RWPE2 (cell line): Measurements from ENCODE around the gene CAPNS2.
"Not testable (repeated sequence)": the region's sequence is repeated elsewhere in the genome, so short reads cannot be mapped to it uniquely, and the experiment has no call there.

ENCODE experiments used
- ATAC-seq: fragments of 200-7000 bp; cut with Tn5 transposase; 3 replicates; pipeline ENCODE4 v1.9.1; 2021; ENCODE audit warnings: low read depth
- DNase-seq: peaks from one replicate; pipeline ENCODE4 v3.0.0-alpha.2; 2020; ENCODE audit warnings: low spot score
- H3K27ac ChIP-seq: fragments of 450-650 bp; 2 replicates; pipeline ENCODE4 v1.5.1; 2017; ENCODE audit warnings: mild to moderate bottlenecking; ENCODE audit not compliant: poor library complexity, severe bottlenecking
- H3K27me3 ChIP-seq: fragments of 250-450 bp; sonication (Bioruptor Pico); 2 replicates; pipeline ENCODE4 v1.5.1; 2021; ENCODE audit warnings: mild to moderate bottlenecking, moderate library complexity; ENCODE audit not compliant: insufficient read depth, poor library complexity, severe bottlenecking
- H3K36me3 ChIP-seq: fragments of 250-450 bp; sonication (Bioruptor Pico); 2 replicates; pipeline ENCODE4 v1.5.1; 2020; ENCODE audit warnings: low read depth, mild to moderate bottlenecking, moderate library complexity
- H3K4me1 ChIP-seq: fragments of 250-450 bp; sonication (Bioruptor Pico); 2 replicates; pipeline ENCODE4 v1.5.1; 2021; ENCODE audit warnings: mild to moderate bottlenecking, moderate library complexity; ENCODE audit not compliant: insufficient read depth, poor library complexity, severe bottlenecking
- H3K4me3 ChIP-seq: fragments of 250-450 bp; sonication (Bioruptor Pico); 2 replicates; pipeline ENCODE4 v1.5.1; 2021; ENCODE audit warnings: mild to moderate bottlenecking, moderate library complexity; ENCODE audit not compliant: severe bottlenecking
- H3K9me3 ChIP-seq: fragments of 250-450 bp; sonication (Bioruptor Pico); 2 replicates; pipeline ENCODE4 v1.5.1; 2021; ENCODE audit warnings: mild to moderate bottlenecking, moderate library complexity; ENCODE audit not compliant: severe bottlenecking
- CTCF ChIP-seq: fragments of 450-650 bp; IDR thresholded peaks from one replicate; pipeline ENCODE4 v1.5.1; 2017; ENCODE audit warnings: mild to moderate bottlenecking, moderate library complexity; ENCODE audit not compliant: poor library complexity, severe bottlenecking

The CAPNS2 gene

GRCh38 chr16:55597928-55598327 is 31.4 kb downstream of the CAPNS2 start:
- DNase-seq (no peak), ATAC-seq (no peak)
- no peak for TF ChIP-seq CTCF
- Histone ChIP-seq H3K9me3 (no peaks in the 10 kb centered on the region), H3K4me3 (no peak overlapping the region), H3K27me3 (peaks cover 4% of the 10 kb centered on the region), H3K36me3 (no peaks in the 10 kb centered on the region), H3K4me1 (no peaks in the 10 kb centered on the region), H3K27ac (no peak overlapping the region)

GRCh38 chr16:55605754-55606336 is 39.4 kb downstream of the CAPNS2 start:
- no peaks in the 10 kb centered on the region for H3K27me3 ChIP-seq
- no peak overlapping the region for H3K27ac ChIP-seq
- ATAC-seq, result no peak
- H3K9me3 ChIP-seq, result no peaks in the 10 kb centered on the region
- H3K4me1 ChIP-seq, result no peaks in the 10 kb centered on the region
- no peak for TF ChIP-seq CTCF
- no peak for DNase-seq
- no peak overlapping the region for H3K4me3 ChIP-seq
- H3K36me3 ChIP-seq, result no peaks in the 10 kb centered on the region

GRCh38 chr16:55613613-55614335 is 47.3 kb downstream of the CAPNS2 start:
- ATAC-seq, result no peak
- H3K27me3 ChIP-seq, result no peaks in the 10 kb centered on the region
- no peaks in the 10 kb centered on the region for H3K4me1 ChIP-seq
- H3K4me3 ChIP-seq, result no peak overlapping the region
- no peaks in the 10 kb centered on the region for H3K36me3 ChIP-seq
- no peaks in the 10 kb centered on the region for H3K9me3 ChIP-seq
- no peak for DNase-seq
- TF ChIP-seq CTCF, result no peak
- no peak overlapping the region for H3K27ac ChIP-seq

GRCh38 chr16:55615071-55615470 is 48.6 kb downstream of the CAPNS2 start:
- DNase-seq, result no peak
- no peak overlapping the region for H3K27ac ChIP-seq

GRCh38 chr16:55615670-55616069 is 49.2 kb downstream of the CAPNS2 start:
- not testable (repeated sequence) for H3K9me3 ChIP-seq, H3K4me3 ChIP-seq, H3K36me3 ChIP-seq, H3K27me3 ChIP-seq, H3K4me1 ChIP-seq, ATAC-seq, H3K27ac ChIP-seq, DNase-seq

More at GRCh38 chr16:55615071-55615470, 48.6 kb downstream of the CAPNS2 start:
- Histone ChIP-seq H3K4me1 (no peaks in the 10 kb centered on the region), H3K36me3 (no peaks in the 10 kb centered on the region), H3K4me3 (no peak overlapping the region), H3K9me3 (no peaks in the 10 kb centered on the region), H3K27me3 (no peaks in the 10 kb centered on the region)
- TF ChIP-seq CTCF, result no peak
- no peak for ATAC-seq
